Camera-type eye (tissue), 1 donor: Measurements from ENCODE around the gene RBPJ. TPM values are rescaled to one million over a fixed set of nuclear protein-coding genes. Genes with fewer than 3 reads are reported as not detected.

Source experiments
- total RNA-seq: library from RNA; depleted of rRNA; stranded (reverse); fragments of >200 nt; gene quantifications from one replicate; pipeline ENCODE4 v1.2.3, GENCODE V29; 2014

The RBPJ gene
- total RNA-seq: 197 TPM

GRCh38 chr4:26320538-26321372, at the start of gene RBPJ:
Gene RBPJ (plus strand): TSS chr4:26321014. CDS start chr4:26321029, 15 bp downstream.

Other genes with a start within 250 kb of the RBPJ start
- 1.3 TPM for gene CCKAR, start 169.5 kb downstream of the RBPJ start, total RNA-seq